Measurements from ENCODE around the gene KCNK5.

DNA sequence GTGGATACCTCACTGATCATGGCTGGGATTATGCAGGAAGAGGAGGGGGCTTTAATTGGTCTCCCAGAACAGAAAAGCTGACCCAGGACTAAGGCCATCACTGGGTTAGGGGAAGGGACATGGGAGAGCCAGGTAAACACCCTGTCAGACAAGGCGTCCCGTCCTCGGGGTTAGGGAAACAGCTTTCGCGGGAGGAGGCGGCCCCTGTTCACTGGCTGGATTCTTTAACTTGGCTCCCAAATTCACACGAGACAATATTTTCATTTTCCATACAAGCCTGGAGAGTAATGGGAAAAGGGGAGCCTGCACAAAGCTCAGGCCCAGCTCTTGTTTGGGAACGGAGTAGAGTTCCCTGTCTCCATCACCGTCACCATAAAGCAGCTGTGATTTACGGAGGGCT lies 29.3 kb downstream of the KCNK5 start:
- TF ChIP-seq CTCF (IDR thresholded peaks at IDR 0.05) (no peak), POLR2A (IDR thresholded peaks at IDR 0.05; ENCODE audit: low read depth) (no peak), POLR2AphosphoS5 (IDR thresholded peaks at IDR 0.05) (no peak), EP300 (IDR thresholded peaks at IDR 0.05) (no peak)
